ENCODE measurements around the gene FAM131A.

GRCh38 chr3:184387174-184387714 is 49.8 kb downstream of the FAM131A start:
- TF ChIP-seq CTCF (IDR thresholded peaks at IDR 0.05) (no peak), PREB (CRISPR knock-in tag; IDR thresholded peaks at IDR 0.05; ENCODE audit: borderline replicate concordance) (no peak), USF2 (CRISPR knock-in tag; IDR thresholded peaks at IDR 0.05) (no peak), ETV6 (CRISPR knock-in tag; IDR thresholded peaks at IDR 0.05) (no peak), ESRRA (CRISPR knock-in tag; IDR thresholded peaks at IDR 0.05; ENCODE audit: borderline replicate concordance) (no peak), NR2C2 (CRISPR knock-in tag; IDR thresholded peaks at IDR 0.05) (no peak), KAT7 (CRISPR knock-in tag; IDR thresholded peaks at IDR 0.05; ENCODE audit: borderline replicate concordance) (no peak)

Measured in WTC11 (cell line).